Measurements from ENCODE around the gene HIVEP3.

HIVEP3 gene

GRCh38 chr1:41775956-41776585 lies 142.7 kb downstream of the HIVEP3 start:
- no peak for DNase-seq (ENCODE audit: low read depth in 1 of 2, low spot score in 1 of 2)
- no peak for TF ChIP-seq GABPA (IDR thresholded peaks at IDR 0.05; ENCODE audit: low read depth)
- H3K27me3 ChIP-seq (ENCODE audit: insufficient read depth, poor library complexity, severe bottlenecking): no peaks in the 10 kb centered on the region
- H3K27ac ChIP-seq (replicated peaks): no peak overlapping the region
- no peak overlapping the region for H3K4me3 ChIP-seq (replicated peaks; ENCODE audit: insufficient read depth, low read length)

GRCh38 chr1:41774471-41774990 lies 144.2 kb downstream of the HIVEP3 start:
- Histone ChIP-seq H3K4me3 (replicated peaks; ENCODE audit: insufficient read depth, low read length) (no peak overlapping the region), H3K27me3 (ENCODE audit: insufficient read depth, poor library complexity, severe bottlenecking) (no peaks in the 10 kb centered on the region), H3K27ac (replicated peaks) (no peak overlapping the region)
- no peak for TF ChIP-seq POLR2AphosphoS5 (IDR thresholded peaks at IDR 0.05; ENCODE audit: low read depth)
- no peak for TF ChIP-seq REST (IDR thresholded peaks at IDR 0.05; ENCODE audit: insufficient replicate concordance, low read depth)
- TF ChIP-seq GABPA (IDR thresholded peaks at IDR 0.05; ENCODE audit: low read depth): no peak
- DNase-seq (ENCODE audit: low read depth in 1 of 2, low spot score in 1 of 2): no peak

- DNase-seq (ENCODE audit: low read depth in 1 of 2, low spot score in 1 of 2): no peak
- no peak for TF ChIP-seq SPI1 (IDR thresholded peaks at IDR 0.05; ENCODE audit: borderline replicate concordance, low read depth)
- no peak for TF ChIP-seq CTCF (IDR thresholded peaks at IDR 0.05; ENCODE audit: insufficient read depth, low read length)
- no peak for TF ChIP-seq GABPA (IDR thresholded peaks at IDR 0.05; ENCODE audit: low read depth)
- no peak for TF ChIP-seq REST (IDR thresholded peaks at IDR 0.05; ENCODE audit: insufficient replicate concordance, low read depth)
- TF ChIP-seq POLR2AphosphoS5 (IDR thresholded peaks at IDR 0.05; ENCODE audit: low read depth): no peak
- Histone ChIP-seq H3K27ac (replicated peaks) (no peak overlapping the region), H3K4me3 (replicated peaks; ENCODE audit: insufficient read depth, low read length) (no peak overlapping the region), H3K27me3 (ENCODE audit: insufficient read depth, poor library complexity, severe bottlenecking) (no peaks in the 10 kb centered on the region)
These were observed 144.9 kb downstream of the HIVEP3 start for GRCh38 chr1:41773842-41774241.

GRCh38 chr1:41773144-41773591 lies 145.6 kb downstream of the HIVEP3 start:
- TF ChIP-seq POLR2AphosphoS5 (IDR thresholded peaks at IDR 0.05; ENCODE audit: low read depth) (no peak), REST (IDR thresholded peaks at IDR 0.05; ENCODE audit: insufficient replicate concordance, low read depth) (no peak), CTCF (IDR thresholded peaks at IDR 0.05; ENCODE audit: insufficient read depth, low read length) (no peak), GABPA (IDR thresholded peaks at IDR 0.05; ENCODE audit: low read depth) (no peak), SPI1 (IDR thresholded peaks at IDR 0.05; ENCODE audit: borderline replicate concordance, low read depth) (no peak)
- H3K27ac ChIP-seq (replicated peaks): no peak overlapping the region
- no peak for DNase-seq (ENCODE audit: low read depth in 1 of 2, low spot score in 1 of 2)
- H3K27me3 ChIP-seq (ENCODE audit: insufficient read depth, poor library complexity, severe bottlenecking): no peaks in the 10 kb centered on the region
- no peak overlapping the region for H3K4me3 ChIP-seq (replicated peaks; ENCODE audit: insufficient read depth, low read length)
